AG09319 (cell line): Measurements from ENCODE around the gene EEF1A1.
"Not testable (repeated sequence)": the region's sequence is repeated elsewhere in the genome, so short reads cannot be mapped to it uniquely, and the experiment has no call there.

ENCODE experiments used
- DNase-seq: peaks from one replicate; pipeline ENCODE4 v3.0.0-alpha.2; 2010; ENCODE audit warnings: low read depth; ENCODE audit errors: extremely low read depth
- TF ChIP-seq, protein P1 (sequence below): IDR thresholded peaks from 2 replicates; pipeline ENCODE4 v1.5.1; 2011; ENCODE audit warnings: low read depth, mild to moderate bottlenecking, inconsistent platforms, low read length, moderate library complexity

EEF1A1 gene

DNA sequence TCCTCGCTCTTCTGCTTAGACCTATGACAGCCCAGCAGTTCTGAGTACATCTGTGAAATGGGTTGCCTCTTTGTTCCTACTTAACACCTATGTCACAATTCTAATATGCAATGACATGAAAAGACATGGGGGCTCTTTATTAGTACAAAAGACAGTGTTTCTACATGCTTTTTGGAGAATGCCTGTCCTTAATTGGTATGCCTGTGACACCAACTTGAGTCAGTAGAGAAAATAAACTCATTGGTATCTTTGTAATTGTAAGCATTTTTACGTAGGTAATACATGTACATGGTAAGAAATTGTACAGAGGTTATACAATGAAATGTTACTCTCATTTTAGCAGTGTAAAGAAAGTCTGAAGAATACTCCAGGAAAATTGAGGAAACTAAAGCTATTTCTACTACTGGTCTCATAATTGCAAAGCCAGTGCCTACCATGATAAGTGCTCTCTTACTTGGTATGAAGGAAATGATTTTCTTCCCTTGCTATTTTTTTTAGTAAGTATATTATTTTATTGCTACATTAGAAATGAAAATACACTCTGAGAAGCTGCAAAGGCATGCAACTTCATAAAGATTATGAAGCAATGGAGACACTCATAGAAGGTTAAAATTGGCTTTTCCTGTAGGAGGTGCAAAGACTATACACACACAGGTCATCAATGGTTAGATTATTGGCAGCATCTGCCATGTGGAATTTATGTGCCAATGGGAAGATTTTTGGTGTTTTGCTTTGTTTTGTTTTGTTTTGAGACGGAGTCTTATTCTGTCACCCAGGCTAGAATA, 4.9 kb upstream of the EEF1A1 start:
- DNase-seq: no peak
- TF ChIP-seq, protein P1, sequence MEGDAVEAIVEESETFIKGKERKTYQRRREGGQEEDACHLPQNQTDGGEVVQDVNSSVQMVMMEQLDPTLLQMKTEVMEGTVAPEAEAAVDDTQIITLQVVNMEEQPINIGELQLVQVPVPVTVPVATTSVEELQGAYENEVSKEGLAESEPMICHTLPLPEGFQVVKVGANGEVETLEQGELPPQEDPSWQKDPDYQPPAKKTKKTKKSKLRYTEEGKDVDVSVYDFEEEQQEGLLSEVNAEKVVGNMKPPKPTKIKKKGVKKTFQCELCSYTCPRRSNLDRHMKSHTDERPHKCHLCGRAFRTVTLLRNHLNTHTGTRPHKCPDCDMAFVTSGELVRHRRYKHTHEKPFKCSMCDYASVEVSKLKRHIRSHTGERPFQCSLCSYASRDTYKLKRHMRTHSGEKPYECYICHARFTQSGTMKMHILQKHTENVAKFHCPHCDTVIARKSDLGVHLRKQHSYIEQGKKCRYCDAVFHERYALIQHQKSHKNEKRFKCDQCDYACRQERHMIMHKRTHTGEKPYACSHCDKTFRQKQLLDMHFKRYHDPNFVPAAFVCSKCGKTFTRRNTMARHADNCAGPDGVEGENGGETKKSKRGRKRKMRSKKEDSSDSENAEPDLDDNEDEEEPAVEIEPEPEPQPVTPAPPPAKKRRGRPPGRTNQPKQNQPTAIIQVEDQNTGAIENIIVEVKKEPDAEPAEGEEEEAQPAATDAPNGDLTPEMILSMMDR: no peak

DNA sequence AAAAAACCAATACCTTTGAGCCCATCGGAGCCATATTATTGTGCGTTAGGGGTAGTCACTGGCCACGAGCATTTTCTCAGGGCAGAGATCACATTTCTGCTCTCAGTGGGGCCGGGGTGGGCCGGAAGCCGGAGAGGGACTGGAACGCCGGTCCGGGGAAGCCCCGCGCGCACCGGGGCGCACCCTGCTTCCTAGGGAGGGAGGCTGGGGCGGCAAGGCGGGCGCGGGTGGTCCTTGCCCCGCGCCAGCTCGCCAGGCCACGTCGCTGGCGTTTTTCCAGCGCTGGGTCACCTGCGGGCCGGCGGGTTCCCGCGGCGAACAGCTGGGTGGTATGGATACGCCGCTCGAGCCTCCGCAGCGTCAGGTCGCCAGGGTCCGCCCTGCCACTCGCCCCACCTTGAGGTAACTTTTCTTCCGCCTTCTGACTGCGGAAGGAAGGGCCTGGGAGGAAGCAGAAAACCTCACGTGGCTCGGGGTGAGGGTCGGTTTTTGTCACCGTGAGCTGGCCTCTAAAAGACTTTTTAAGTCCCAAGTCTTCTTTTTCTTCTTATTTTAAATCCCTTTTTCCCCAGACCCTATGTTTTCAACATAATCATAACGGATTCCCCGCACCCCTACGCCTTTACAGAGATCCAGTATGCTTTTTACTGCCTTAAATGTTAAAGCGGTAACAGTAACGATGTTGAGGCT, 2.7 kb upstream of the EEF1A1 start:
- DNase-seq: no peak
- TF ChIP-seq, protein P1: no peak

DNA sequence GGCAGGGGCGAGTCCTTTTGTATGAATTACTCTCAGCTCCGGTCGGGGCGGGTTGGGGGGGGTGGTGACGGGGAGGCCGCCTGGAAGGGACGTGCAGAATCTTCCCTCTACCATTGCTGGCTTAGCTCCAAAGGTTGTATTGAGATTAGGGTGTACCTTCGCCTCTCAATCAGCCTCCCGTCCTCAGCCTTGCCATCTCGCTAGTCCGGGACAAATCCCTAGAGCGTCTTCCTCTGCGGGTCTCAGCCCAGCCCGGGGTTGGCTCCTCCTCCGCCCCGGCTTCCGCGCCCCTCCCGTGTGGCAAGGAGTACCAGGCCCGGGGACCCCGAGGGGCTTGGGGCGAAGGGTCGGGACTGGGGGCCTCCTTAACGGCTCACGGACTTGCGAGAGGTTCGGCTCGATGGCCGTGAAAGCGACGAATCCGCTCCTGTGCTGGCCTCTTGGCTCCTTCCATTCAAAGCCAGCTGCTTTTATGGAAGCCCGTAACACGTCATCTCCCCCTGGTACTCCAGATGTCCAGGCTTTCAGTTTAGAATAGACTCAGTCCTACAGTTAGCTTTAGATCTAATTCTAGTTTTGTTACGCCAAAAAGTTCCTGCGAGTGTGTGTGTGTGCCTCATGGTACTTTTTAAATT, 636 bp upstream of the EEF1A1 start:
- no peak for DNase-seq

DNA sequence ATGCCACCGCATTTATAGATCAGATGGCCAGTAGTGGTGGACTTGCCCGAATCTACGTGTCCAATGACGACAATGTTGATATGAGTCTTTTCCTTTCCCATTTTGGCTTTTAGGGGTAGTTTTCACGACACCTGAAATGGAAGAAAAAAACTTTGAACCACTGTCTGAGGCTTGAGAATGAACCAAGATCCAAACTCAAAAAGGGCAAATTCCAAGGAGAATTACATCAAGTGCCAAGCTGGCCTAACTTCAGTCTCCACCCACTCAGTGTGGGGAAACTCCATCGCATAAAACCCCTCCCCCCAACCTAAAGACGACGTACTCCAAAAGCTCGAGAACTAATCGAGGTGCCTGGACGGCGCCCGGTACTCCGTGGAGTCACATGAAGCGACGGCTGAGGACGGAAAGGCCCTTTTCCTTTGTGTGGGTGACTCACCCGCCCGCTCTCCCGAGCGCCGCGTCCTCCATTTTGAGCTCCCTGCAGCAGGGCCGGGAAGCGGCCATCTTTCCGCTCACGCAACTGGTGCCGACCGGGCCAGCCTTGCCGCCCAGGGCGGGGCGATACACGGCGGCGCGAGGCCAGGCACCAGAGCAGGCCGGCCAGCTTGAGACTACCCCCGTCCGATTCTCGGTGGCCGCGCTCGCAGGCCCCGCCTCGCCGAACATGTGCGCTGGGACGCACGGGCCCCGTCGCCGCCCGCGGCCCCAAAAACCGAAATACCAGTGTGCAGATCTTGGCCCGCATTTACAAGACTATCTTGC, 725 bp downstream of the EEF1A1 start:
- DNase-seq: no peak

More for the DNA sequence above, 636 bp upstream of the EEF1A1 start:
- TF ChIP-seq, protein P1: no peak

DNA sequence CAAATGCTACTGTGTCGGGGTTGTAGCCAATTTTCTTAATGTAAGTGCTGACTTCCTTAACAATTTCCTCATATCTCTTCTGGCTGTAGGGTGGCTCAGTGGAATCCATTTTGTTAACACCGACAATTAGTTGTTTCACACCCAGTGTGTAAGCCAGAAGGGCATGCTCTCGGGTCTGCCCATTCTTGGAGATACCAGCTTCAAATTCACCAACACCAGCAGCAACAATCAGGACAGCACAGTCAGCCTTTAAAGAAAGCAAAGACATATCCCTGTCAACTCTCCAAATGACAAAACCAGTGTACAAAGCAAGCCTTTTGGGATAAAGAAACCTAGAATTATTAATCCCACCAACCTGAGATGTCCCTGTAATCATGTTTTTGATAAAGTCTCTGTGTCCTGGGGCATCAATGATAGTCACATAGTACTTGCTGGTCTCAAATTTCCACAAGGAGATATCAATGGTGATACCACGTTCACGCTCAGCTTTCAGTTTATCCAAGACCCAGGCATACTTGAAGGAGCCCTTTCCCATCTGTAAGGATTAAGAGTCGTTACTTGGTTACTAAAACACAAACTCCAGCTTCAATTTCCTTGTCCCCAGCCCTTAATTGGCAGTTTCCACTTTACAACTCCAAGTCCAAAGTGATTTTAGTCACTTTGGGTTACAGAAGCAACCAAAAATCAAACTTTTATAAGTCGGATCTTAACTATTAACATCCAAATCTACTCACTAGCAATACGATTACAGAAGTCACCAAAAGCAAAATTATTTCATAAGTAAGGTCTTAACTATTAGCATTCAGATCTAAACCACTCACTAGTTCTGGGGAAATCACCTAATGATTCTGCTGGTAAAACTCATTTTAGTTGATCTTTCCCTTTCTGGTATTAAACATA, 1.6 kb downstream of the EEF1A1 start:
- not testable (repeated sequence) for DNase-seq

More for the DNA sequence above, 725 bp downstream of the EEF1A1 start:
- TF ChIP-seq, protein P1: no peak

DNA sequence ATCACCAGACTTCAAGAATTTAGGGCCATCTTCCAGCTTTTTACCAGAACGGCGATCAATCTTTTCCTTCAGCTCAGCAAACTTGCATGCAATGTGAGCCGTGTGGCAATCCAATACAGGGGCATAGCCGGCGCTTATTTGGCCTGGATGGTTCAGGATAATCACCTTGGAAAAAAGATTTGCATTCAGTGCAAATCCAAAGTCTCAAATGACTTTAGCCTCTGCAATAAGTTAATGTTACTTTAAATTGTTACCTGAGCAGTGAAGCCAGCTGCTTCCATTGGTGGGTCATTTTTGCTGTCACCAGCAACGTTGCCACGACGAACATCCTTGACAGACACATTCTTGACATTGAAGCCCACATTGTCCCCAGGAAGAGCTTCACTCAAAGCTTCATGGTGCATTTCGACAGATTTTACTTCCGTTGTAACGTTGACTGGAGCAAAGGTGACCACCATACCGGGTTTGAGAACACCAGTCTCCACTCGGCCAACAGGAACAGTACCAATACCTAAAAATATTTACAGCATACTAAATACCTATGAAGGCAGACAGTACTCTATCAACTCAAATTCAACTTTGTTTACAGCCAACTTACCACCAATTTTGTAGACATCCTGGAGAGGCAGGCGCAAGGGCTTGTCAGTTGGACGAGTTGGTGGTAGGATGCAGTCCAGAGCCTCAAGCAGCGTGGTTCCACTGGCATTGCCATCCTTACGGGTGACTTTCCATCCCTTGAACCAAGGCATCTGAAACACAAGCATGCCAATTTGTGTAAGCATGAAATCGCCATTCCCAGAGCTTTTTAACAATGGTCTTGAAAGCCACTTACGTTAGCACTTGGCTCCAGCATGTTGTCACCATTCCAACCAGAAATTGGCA, 2.5 kb downstream of the EEF1A1 start:
- DNase-seq: not testable (repeated sequence)
